K562 (cell line): ENCODE measurements around the gene ANK3. TPM values are rescaled to one million over a fixed set of nuclear protein-coding genes. Genes with fewer than 3 reads are reported as not detected.
A peak's percentile ranks its signal among the peaks of the same experiment; 100 is the strongest.

Experiments used
- ATF7 ChIP-seq: fragments of 450-650 bp; IDR thresholded peaks from 2 replicates; pipeline ENCODE4 v1.7.1; 2014; ENCODE audit warnings: mild to moderate bottlenecking, moderate library complexity
- BCLAF1 ChIP-seq, 2 experiments: fragments of 450-650 bp in 1 of 2; IDR thresholded peaks; 2 replicates each; pipeline ENCODE4 v1.6.1; 2011 to 2017; ENCODE audit warnings: low read depth in 2 of 2, antibody characterized with exemption in 1 of 2, borderline replicate concordance in 1 of 2, low read length in 1 of 2, mild to moderate bottlenecking in 1 of 2, mixed read lengths in 1 of 2; ENCODE audit not compliant: control insufficient read depth in 1 of 2
- CHD1 ChIP-seq: fragments of 200-600 bp; sonication (generic); IDR thresholded peaks from one replicate; pipeline ENCODE4 v1.6.1; 2012; ENCODE audit warnings: mild to moderate bottlenecking, moderate library complexity, low read length, inconsistent platforms
- DIDO1 ChIP-seq: fragments of 450-650 bp; IDR thresholded peaks from 2 replicates; pipeline ENCODE4 v1.6.1; 2016; ENCODE audit warnings: low read depth, missing biosample characterization, missing genetic modification characterization
- E2F3 ChIP-seq: fragments of 250-450 bp; sonication (Bioruptor Pico); IDR thresholded peaks from 2 replicates; pipeline ENCODE4 v1.4.0; 2020; ENCODE audit warnings: mild to moderate bottlenecking
- E2F8 ChIP-seq: fragments of 450-650 bp; IDR thresholded peaks from 2 replicates; pipeline ENCODE4 v1.7.1; 2018; ENCODE audit warnings: mild to moderate bottlenecking, low read depth; ENCODE audit not compliant: partially characterized antibody
- FOXK2 ChIP-seq, 2 experiments: fragments of 450-650 bp; IDR thresholded peaks in 1 of 2; conservative IDR thresholded peaks in 1 of 2; 2 replicates each; pipeline ENCODE4 v1.6.1; 2016; ENCODE audit warnings: low read depth in 2 of 2, mild to moderate bottlenecking in 1 of 2
- HCFC1 ChIP-seq: IDR thresholded peaks from 2 replicates; pipeline ENCODE4 v1.6.1; 2012; ENCODE audit warnings: low read depth, low read length, improper control_type of control experiment
- KLF10 ChIP-seq: fragments of 250-450 bp; sonication (Bioruptor Pico); IDR thresholded peaks from 2 replicates; pipeline ENCODE4 v1.6.1; 2021; ENCODE audit warnings: matching md5 sums
- MCM3 ChIP-seq: fragments of 450-650 bp; IDR thresholded peaks from 2 replicates; pipeline ENCODE4 v1.6.1; 2016
- NR2C1 ChIP-seq, 2 experiments: fragments of 450-650 bp; IDR thresholded peaks; 2 replicates each; pipeline ENCODE4 v1.6.1; 2017; ENCODE audit warnings: mild to moderate bottlenecking in 2 of 2, antibody characterized with exemption in 1 of 2, inconsistent platforms in 1 of 2, missing compliant biosample characterization in 1 of 2, missing genetic modification characterization in 1 of 2
- NRF1 ChIP-seq, 2 experiments: fragments of 450-650 bp; IDR thresholded peaks in 1 of 2; conservative IDR thresholded peaks in 1 of 2; 2 replicates each; pipeline ENCODE4 v1.6.1; 2014; ENCODE audit warnings: mild to moderate bottlenecking in 2 of 2
- PHB2 ChIP-seq: fragments of 450-650 bp; IDR thresholded peaks from 2 replicates; pipeline ENCODE4 v1.6.1; 2017; ENCODE audit warnings: low read depth
- POLR2AphosphoS5 ChIP-seq: IDR thresholded peaks from 2 replicates; pipeline ENCODE4 v1.6.1; 2011; ENCODE audit warnings: mild to moderate bottlenecking, low read depth, low read length, moderate library complexity; ENCODE audit not compliant: control insufficient read depth, insufficient read depth
- PTTG1 ChIP-seq: fragments of 450-650 bp; IDR thresholded peaks from 2 replicates; pipeline ENCODE4 v1.6.1; 2016; ENCODE audit warnings: low read depth, mild to moderate bottlenecking, missing genetic modification characterization, missing compliant biosample characterization
- SMARCA5 ChIP-seq: fragments of 450-650 bp; IDR thresholded peaks from 2 replicates; pipeline ENCODE4 v1.6.1; 2016
- TCF3 ChIP-seq: sonication (generic); formaldehyde crosslinking; IDR thresholded peaks from 2 replicates; pipeline ENCODE4 v1.4.0; 2020; ENCODE audit warnings: mild to moderate bottlenecking, missing genetic modification reagents
- TEAD1 ChIP-seq, 2 experiments: fragments of 450-650 bp in 1 of 2; sonication (generic) in 1 of 2; formaldehyde crosslinking; IDR thresholded peaks; 2 replicates each; pipeline versions ENCODE4 v1.4.0 to v1.8.0; 2020 to 2022; ENCODE audit warnings: mild to moderate bottlenecking in 2 of 2, missing genetic modification reagents in 1 of 2
- TOE1 ChIP-seq, 2 experiments: fragments of 450-650 bp in 1 of 2; sonication (generic) in 1 of 2; formaldehyde crosslinking in 1 of 2; IDR thresholded peaks; 2 replicates each; pipeline versions ENCODE4 v1.7.1 to v1.8.0; 2016 to 2022; ENCODE audit warnings: borderline replicate concordance in 2 of 2, mild to moderate bottlenecking in 2 of 2, antibody characterized with exemption in 1 of 2, inconsistent platforms in 1 of 2, low read depth in 1 of 2, missing genetic modification reagents in 1 of 2, moderate library complexity in 1 of 2
- TRIM28 ChIP-seq: fragments of 450-650 bp; IDR thresholded peaks from 2 replicates; pipeline ENCODE4 v1.6.1; 2017
- ZC3H11A ChIP-seq: IDR thresholded peaks from 2 replicates; pipeline ENCODE4 v1.6.1; 2012; ENCODE audit warnings: low read depth, low read length, improper control_type of control experiment
- ZNF444 ChIP-seq: fragments of 250-450 bp; sonication (Bioruptor Pico); IDR thresholded peaks from 2 replicates; pipeline ENCODE4 v1.4.0; 2020; ENCODE audit warnings: mild to moderate bottlenecking, moderate library complexity
- polyA plus RNA-seq, 8 experiments: library from polyadenylated mRNA; depleted of rRNA in 4 of 8; stranded (reverse) in 5 of 8; unstranded in 3 of 8; fragments of >200 nt; fragmentation: Nextera tagmentation in 2 of 8; fragmentation: Illumina TruSeq in 1 of 8; extraction: Ambion mirVana in 2 of 8; extraction: Trizol in 1 of 8; gene quantifications; 2 replicates each; pipeline versions ENCODE4 v1.2.1 to v1.2.3, GENCODE V29; 2011 to 2014; ENCODE audit warnings: inconsistent platforms in 1 of 8, missing spikeins in 1 of 8
- total RNA-seq, 7 experiments: library from RNA; depleted of rRNA in 6 of 7; stranded (reverse); fragments of >200 nt in 6 of 7; fragmentation: Illumina TruSeq in 2 of 7; extraction: Trizol in 2 of 7; gene quantifications; 2 replicates each; pipeline versions ENCODE4 v1.2.1 to v1.2.3, GENCODE V29; 2011 to 2021; ENCODE audit warnings: low replicate concordance in 1 of 7

ANK3 gene
- total and polyA plus RNA-seq, 9 of the 15 experiments (the other 6 are each of a cell fraction or from before 2014, with no cell fraction given): 10.0 to 32.3 (median 17.9) TPM

GRCh38 chr10:60299961-60300883 is 89.5 kb downstream of the ANK3 start (continued):
- TF ChIP-seq CHD1: peak; percentile 47
- TF ChIP-seq TRIM28: no peak; the same call in 1 of the 2 replicates
- no peak for TF ChIP-seq PTTG1 (tag)
- peak in 1 of 2 experiments; percentile 81; a peak in 2 of 4 replicates for TF ChIP-seq TEAD1 (CRISPR knock-in tag; IDR thresholded peaks at IDR 0.05)
- TF ChIP-seq PHB2: no peak
- peak; percentile 17 for TF ChIP-seq E2F3 (CRISPR knock-in tag)
- TF ChIP-seq TCF3 (CRISPR knock-in tag): no peak
- TF ChIP-seq MCM3: no peak
- no peak for TF ChIP-seq BCLAF1 (IDR thresholded peaks at IDR 0.05; ENCODE audit: borderline replicate concordance in 1 of 2, control insufficient read depth in 1 of 2, low read depth in 2 of 2, low read length in 1 of 2)
- no peak for TF ChIP-seq ZC3H11A
- no peak for TF ChIP-seq POLR2AphosphoS5
- TF ChIP-seq SMARCA5: no peak
- TF ChIP-seq NRF1 (conservative IDR thresholded peaks at IDR 0.05 in 1 of 2, IDR thresholded peaks at IDR 0.05 in 1 of 2): peak; percentile 25 to 45; a peak in 3 of 4 replicates
- TF ChIP-seq NR2C1 (IDR thresholded peaks at IDR 0.05): no peak
- TF ChIP-seq NR2C1 (tag; IDR thresholded peaks at IDR 0.05): no peak; the same call in none of the 2 replicates
- TF ChIP-seq KLF10 (CRISPR knock-in tag): no peak
- TF ChIP-seq ATF7: peak; percentile 89
- TF ChIP-seq ZNF444: no peak
- no peak for TF ChIP-seq HCFC1
- TF ChIP-seq FOXK2 (conservative IDR thresholded peaks at IDR 0.05 in 1 of 2, IDR thresholded peaks at IDR 0.05 in 1 of 2; ENCODE audit: low read depth in 2 of 2): peak; percentile 73 to 82; a peak in 3 of 4 replicates
- no peak; the same call in 1 of the 2 replicates for TF ChIP-seq TOE1 (IDR thresholded peaks at IDR 0.05; ENCODE audit: borderline replicate concordance)
- TF ChIP-seq TOE1 (CRISPR knock-in tag; IDR thresholded peaks at IDR 0.05; ENCODE audit: borderline replicate concordance, low read depth): no peak
- TF ChIP-seq E2F8: peak; percentile 16
- TF ChIP-seq DIDO1 (tag): peak; percentile 46; the same call in 1 of the 2 replicates
